ENCODE data around the gene TLR4.

TLR4 gene

DNA sequence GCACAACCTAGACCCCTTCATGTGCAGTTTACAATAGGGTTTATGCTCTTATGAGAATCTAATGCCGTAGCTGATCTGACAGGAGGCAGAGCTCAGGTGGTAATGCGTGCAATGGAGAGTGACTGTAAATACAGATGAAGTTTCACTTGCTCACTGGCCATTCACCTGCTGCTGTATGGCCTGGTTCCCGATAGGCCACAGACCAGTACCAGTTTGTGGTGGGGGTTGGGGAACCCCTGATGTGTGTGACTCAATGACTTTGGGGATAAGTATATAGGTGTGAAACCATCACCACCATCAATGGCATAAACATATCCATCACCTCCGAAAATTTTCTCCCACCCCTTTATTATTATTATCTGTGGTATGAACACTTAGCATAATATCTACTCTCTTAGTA, 42.1 kb downstream of the TLR4 start:
- DNase-seq = no peak

DNA sequence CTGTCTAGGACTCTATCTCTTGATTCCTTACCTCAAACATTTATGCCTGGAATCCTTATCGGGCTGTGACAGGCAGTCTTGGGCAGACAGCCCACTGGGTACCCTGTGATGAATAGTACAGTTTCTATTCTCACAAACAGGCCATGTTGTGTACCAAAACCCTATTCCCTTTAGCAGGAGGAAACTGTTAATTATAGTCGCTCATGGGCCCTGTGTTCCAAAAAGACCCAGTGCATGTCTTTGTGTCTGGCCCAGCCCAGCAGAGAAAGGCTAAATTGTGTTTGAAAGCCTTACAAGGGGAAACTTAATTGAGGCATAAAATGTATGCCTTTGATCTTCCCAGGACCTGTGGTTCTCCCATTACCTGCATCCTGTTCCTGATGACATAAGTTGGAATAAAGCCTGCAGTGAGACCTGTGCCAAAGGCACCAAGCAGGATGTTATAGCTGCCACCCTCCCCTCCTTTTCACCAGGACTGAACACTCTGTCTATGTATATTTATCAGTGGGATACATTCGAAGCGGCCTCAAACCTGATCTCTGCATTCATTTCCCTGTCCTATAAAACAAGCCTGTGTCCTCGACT, 43.3 kb downstream of the TLR4 start:
- no peak for DNase-seq

DNA sequence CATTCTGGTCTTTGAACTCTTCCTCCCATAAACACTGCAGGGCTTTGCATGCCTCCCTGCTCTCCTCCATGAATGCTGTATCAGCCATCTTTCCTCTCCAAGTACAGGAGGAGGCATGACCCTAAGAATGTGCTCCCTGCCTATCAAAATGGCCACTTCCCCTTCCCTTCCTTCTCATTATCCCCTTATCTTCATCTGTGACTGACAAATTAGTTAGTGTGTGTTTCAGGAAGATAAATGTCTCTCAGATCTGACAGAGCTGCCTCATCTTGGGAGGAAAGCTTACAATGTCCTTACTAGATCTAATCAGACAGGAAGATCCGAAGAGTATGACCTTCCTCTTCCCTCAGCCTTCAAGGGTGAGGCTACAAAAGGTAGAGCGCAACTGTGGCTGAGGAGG, 46.2 kb downstream of the TLR4 start:
- DNase-seq = no peak

DNA sequence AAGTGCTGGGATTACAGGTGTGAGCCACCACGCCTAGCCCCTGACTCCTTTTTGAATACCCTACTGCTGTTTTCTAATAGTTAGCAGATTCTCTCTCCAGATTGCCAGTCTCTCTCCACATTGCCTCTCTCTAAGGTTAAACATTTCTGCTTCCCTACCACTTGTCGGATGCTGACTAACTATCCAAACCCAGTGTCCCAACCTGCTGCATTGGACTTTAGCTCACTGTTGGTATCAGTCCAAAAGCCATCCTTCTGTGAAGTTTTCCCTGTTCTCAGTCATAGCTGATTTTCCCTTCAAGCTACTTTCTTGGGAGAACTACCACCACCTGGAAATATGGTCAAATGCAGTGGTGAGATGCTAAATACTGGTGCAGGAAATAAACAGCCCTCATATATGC, 48.7 kb downstream of the TLR4 start:
- DNase-seq = no peak

DNA sequence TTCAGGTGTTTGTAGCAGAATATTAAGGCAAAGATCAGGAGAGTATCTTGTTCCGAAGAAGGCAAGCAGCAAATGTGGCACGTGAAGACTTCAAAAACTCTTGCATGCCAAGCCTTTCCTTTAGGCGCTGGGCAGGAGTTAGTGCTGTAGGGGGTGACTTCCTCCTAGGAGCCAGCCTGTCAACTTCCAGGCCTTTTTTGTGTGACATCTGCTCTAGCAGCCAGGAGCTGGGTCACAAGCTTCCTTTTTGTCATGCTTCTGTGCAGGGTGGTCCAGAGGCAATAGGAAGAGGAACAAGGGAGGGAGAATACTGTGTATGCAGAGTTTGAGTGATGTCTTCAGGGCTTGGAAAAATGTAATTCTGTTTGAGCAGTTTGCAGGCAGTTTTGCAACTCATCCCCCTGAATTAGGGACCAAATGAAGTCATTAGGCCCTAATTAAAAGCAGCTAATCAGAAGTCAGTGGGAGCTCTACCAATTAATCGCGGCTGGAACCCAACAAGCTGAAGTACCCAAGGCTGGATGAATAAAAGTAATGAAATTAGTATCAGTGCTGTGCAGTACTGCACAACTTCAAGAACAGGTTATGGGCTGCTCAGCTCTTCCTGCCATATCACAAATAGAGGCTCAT, 53.5 kb downstream of the TLR4 start:
- DNase-seq = no peak

DNA sequence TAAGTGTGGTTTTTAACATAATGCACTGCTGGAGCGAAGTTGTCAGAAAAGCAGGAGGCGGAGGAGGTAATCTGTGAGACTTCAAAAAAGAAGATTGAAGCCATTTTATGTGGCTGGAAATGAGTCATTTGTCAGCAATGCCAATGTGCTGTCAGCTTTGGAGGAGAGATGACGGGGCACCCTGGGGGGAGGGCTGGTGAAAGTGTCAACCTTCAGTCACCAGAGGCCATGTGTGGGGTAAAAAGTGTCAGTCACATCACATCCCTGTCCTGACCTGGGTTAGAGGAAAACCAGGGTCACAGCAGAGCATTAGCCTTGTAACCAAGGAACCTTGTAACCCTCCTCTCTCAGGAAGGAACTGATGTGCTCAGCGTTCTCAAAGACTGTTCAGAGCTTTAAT, 59.1 kb downstream of the TLR4 start:
- DNase-seq = no peak

DNA sequence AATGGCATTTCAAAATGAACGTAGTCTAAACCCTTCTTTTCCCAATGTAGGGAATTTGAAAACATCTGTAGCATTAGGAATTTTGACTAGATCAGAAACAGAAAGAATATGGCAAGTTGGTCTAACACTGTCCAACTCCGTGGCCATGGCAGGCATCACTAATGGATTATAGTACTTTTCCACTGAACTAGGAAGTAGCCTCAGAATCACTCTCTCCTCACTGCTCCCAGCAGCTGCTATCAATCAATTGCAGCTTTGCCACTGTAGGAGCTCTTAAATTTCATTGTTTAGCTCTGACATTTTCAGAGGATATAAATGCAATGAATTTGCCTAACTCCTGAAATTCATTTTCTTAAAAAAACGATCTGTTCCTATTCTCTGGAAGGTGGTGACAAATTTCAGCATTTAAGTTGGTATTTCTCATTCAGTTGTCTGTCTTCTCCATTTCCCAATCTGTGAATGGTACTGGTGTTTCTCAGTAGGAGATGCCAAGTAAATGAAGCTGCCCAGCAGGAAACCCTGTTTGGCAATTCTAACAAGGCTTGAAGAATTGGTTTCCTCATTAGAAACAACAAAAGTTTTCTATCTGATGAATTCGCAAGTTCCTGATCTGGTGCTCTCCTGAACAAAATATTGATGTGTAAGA, 64.7 kb downstream of the TLR4 start:
- DNase-seq = no peak

DNA sequence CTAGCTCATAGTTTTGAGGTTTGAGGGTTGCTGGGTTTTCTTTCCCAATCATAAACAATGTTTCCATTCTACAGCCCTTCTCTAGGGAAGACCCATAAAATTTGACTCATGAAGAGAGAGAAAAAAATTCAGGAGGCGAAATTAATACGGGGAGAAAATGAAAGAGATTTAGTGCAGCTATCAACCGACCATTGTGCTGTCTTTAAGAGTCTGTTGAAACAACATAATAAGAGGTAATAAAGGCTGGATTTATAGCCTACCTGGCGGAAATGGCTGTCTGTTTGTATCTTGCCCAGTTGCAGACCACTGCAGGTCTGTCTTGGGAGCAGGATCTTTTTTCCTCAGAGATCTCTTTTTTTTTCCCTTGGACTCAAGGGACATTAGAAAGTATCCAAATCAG, 66.9 kb downstream of the TLR4 start:
- DNase-seq = no peak

DNA sequence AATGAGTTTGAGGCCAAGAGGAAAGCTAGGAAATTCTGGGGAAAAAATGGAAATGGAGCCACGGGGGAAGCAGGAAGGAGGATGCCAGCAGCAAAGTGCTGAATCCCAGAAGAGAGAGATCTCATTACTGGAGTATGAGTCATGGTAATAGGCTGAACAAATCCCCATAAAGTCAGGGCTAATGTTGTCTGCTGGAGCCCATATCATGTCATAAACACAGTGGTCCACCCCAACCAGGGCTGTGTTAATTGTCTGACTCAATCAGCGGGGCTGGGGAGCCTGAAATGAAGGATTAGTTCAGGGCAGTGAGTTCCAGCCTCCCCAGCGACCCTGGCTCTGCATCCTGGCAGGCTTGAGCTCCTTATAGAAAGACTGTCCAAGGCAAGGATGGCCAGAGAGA, 68.8 kb downstream of the TLR4 start:
- DNase-seq = no peak
